H9 (cell line): ENCODE data around the gene PHF5A. TPM values are rescaled to one million over a fixed set of nuclear protein-coding genes. Genes with fewer than 3 reads are reported as not detected.

Source experiments
- DNase-seq: peaks from one replicate; pipeline ENCODE4 v3.0.0-alpha.2; 2017
- H2AFZ ChIP-seq: one replicate; pipeline ENCODE4 v1.6.1; 2013; ENCODE audit warnings: mild to moderate bottlenecking, low read length, control low read depth, moderate library complexity
- H2AK5ac ChIP-seq: 2 replicates; pipeline ENCODE4 v1.6.1; 2013; ENCODE audit warnings: low read length, control low read depth, mixed read lengths; ENCODE audit not compliant: insufficient read length
- H2BK120ac ChIP-seq: one replicate; pipeline ENCODE4 v1.6.1; 2013; ENCODE audit warnings: low read depth, mild to moderate bottlenecking, low read length, control low read depth, inconsistent platforms; ENCODE audit not compliant: poor library complexity, severe bottlenecking
- H2BK12ac ChIP-seq: 2 replicates; pipeline ENCODE4 v1.6.1; 2013; ENCODE audit warnings: low read length, control low read depth, mixed read lengths, low read depth; ENCODE audit not compliant: insufficient read length
- H2BK15ac ChIP-seq: 2 replicates; pipeline ENCODE4 v1.6.1; 2013; ENCODE audit warnings: low read depth, low read length, control low read depth
- H2BK20ac ChIP-seq: one replicate; pipeline ENCODE4 v1.6.1; 2013; ENCODE audit warnings: low read depth, mild to moderate bottlenecking, low read length, control low read depth, inconsistent platforms; ENCODE audit not compliant: poor library complexity, severe bottlenecking
- H2BK5ac ChIP-seq: 2 replicates; pipeline ENCODE4 v1.6.1; 2013; ENCODE audit warnings: low read length, control low read depth, mixed read lengths; ENCODE audit not compliant: insufficient read length
- H3K14ac ChIP-seq: 2 replicates; pipeline ENCODE4 v1.6.1; 2013; ENCODE audit warnings: low read length, control low read depth; ENCODE audit not compliant: insufficient read depth
- H3K18ac ChIP-seq: 2 replicates; pipeline ENCODE4 v1.6.1; 2013; ENCODE audit warnings: low read depth, mild to moderate bottlenecking, mixed read lengths, low read length, control low read depth; ENCODE audit not compliant: insufficient read length
- H3K23ac ChIP-seq: 2 replicates; pipeline ENCODE4 v1.6.1; 2013; ENCODE audit warnings: low read length, control low read depth, mixed read lengths, low read depth; ENCODE audit not compliant: insufficient read length
- H3K23me2 ChIP-seq: 2 replicates; pipeline ENCODE4 v1.6.1; 2013; ENCODE audit warnings: low read depth, mild to moderate bottlenecking, mixed read lengths, low read length, control low read depth; ENCODE audit not compliant: insufficient read length, poor library complexity, severe bottlenecking
- H3K27ac ChIP-seq: 2 replicates; pipeline ENCODE4 v1.5.1; 2013; ENCODE audit warnings: low read length, control low read depth, mixed read lengths, low read depth; ENCODE audit not compliant: insufficient read length
- H3K27me3 ChIP-seq: 2 replicates; pipeline ENCODE4 v1.6.1; 2013; ENCODE audit warnings: low read length, control low read depth, inconsistent platforms; ENCODE audit not compliant: insufficient read depth
- H3K4ac ChIP-seq: 2 replicates; pipeline ENCODE4 v1.6.1; 2013; ENCODE audit warnings: low read depth, mild to moderate bottlenecking, control low read depth, inconsistent platforms, low read length, moderate library complexity
- H3K4me1 ChIP-seq: 2 replicates; pipeline ENCODE4 v1.6.1; 2013; ENCODE audit warnings: low read length, control low read depth, inconsistent platforms; ENCODE audit not compliant: insufficient read depth
- H3K4me2 ChIP-seq: 2 replicates; pipeline ENCODE4 v1.6.1; 2013; ENCODE audit warnings: low read length, control low read depth, mixed read lengths; ENCODE audit not compliant: insufficient read length, insufficient read depth
- H3K56ac ChIP-seq: 2 replicates; pipeline ENCODE4 v1.6.1; 2013; ENCODE audit warnings: low read depth, mild to moderate bottlenecking, mixed read lengths, low read length, control low read depth; ENCODE audit not compliant: insufficient read length
- H3K79me1 ChIP-seq: 2 replicates; pipeline ENCODE4 v1.6.1; 2013; ENCODE audit warnings: low read depth, mild to moderate bottlenecking, moderate library complexity, low read length, control low read depth, inconsistent platforms; ENCODE audit not compliant: insufficient read depth, poor library complexity, severe bottlenecking
- H3K79me2 ChIP-seq: 2 replicates; pipeline ENCODE4 v1.6.1; 2013; ENCODE audit warnings: low read length, control low read depth, inconsistent platforms; ENCODE audit not compliant: insufficient read depth
- H3K9ac ChIP-seq: 2 replicates; pipeline ENCODE4 v1.6.1; 2013; ENCODE audit warnings: low read length, control low read depth, mixed read lengths; ENCODE audit not compliant: insufficient read length; ENCODE audit errors: extremely low read depth
- H3K9me3 ChIP-seq: one replicate; pipeline ENCODE4 v1.6.1; 2013; ENCODE audit warnings: low read depth, low read length, inconsistent platforms; ENCODE audit not compliant: control insufficient read depth
- H3T11ph ChIP-seq: one replicate; pipeline ENCODE4 v1.6.1; 2013; ENCODE audit warnings: mild to moderate bottlenecking, low read length, control low read depth, inconsistent platforms
- H4K20me1 ChIP-seq: one replicate; pipeline ENCODE4 v1.6.1; 2013; ENCODE audit not compliant: control insufficient read depth, insufficient read length, insufficient read depth
- H4K5ac ChIP-seq: 2 replicates; pipeline ENCODE4 v1.6.1; 2013; ENCODE audit warnings: low read depth, mild to moderate bottlenecking, mixed read lengths, low read length, control low read depth; ENCODE audit not compliant: insufficient read length
- H4K8ac ChIP-seq: replicated peaks from 2 replicates; pipeline ENCODE4 v1.6.1; 2013; ENCODE audit warnings: low read length, control low read depth, mixed read lengths, low read depth; ENCODE audit not compliant: insufficient read length
- H4K91ac ChIP-seq: 2 replicates; pipeline ENCODE4 v1.6.1; 2013; ENCODE audit warnings: low read depth, mild to moderate bottlenecking, moderate library complexity, mixed read lengths, low read length, control low read depth; ENCODE audit not compliant: insufficient read length
- H3K27ac Mint-ChIP-seq, 3 experiments: 2 replicates in 2 of 3; 3 replicates in 1 of 3; pipeline ENCODE4 v1.8.0; 2020 to 2021; ENCODE audit warnings: mixed read lengths in 3 of 3, mild to moderate bottlenecking in 1 of 3, moderate library complexity in 1 of 3
- H3K27me3 Mint-ChIP-seq: 2 replicates; pipeline ENCODE4 v1.8.0; 2021; ENCODE audit warnings: low read depth, mild to moderate bottlenecking, moderate library complexity, mixed read lengths
- H3K36me3 Mint-ChIP-seq, 3 experiments: 2 replicates in 2 of 3; 3 replicates in 1 of 3; pipeline ENCODE4 v1.8.0; 2020 to 2021; ENCODE audit warnings: low read depth in 3 of 3, mixed read lengths in 3 of 3; ENCODE audit not compliant: insufficient read depth in 1 of 3
- H3K4me1 Mint-ChIP-seq, 2 experiments: 2 replicates each; pipeline ENCODE4 v1.8.0; 2020; ENCODE audit warnings: mixed read lengths in 2 of 2
- H3K4me3 Mint-ChIP-seq, 2 experiments: 2 replicates in 1 of 2; 3 replicates in 1 of 2; pipeline ENCODE4 v1.8.0; 2020 to 2021; ENCODE audit warnings: mild to moderate bottlenecking in 2 of 2, mixed read lengths in 2 of 2, moderate library complexity in 1 of 2
- H3K9me3 Mint-ChIP-seq, 2 experiments: 2 replicates in 1 of 2; 3 replicates in 1 of 2; pipeline ENCODE4 v1.8.0; 2020; ENCODE audit warnings: mild to moderate bottlenecking in 2 of 2, mixed read lengths in 2 of 2, moderate library complexity in 1 of 2
- WGBS: extraction: QIAGEN DNeasy Blood & Tissue Kit; methylation state at CpG from one replicate; pipeline ENCODE4 v1.1.7; 2013; ENCODE audit warnings: missing lambda C conversion rate, low lambda C conversion rate, mixed read lengths; ENCODE audit not compliant: insufficient read length; ENCODE audit errors: extremely low coverage; 5-methylcytosine and 5-hydroxymethylcytosine counted together
- total RNA-seq: library from RNA; stranded (reverse); gene quantifications from 2 replicates; pipeline ENCODE4 v1.2.1, GENCODE V29; 2021
- TF ChIP-seq, protein P1 (sequence below): fragments of 200-600 bp; sonication (generic); conservative IDR thresholded peaks from 3 replicates; pipeline ENCODE4 v1.8.0; 2021; ENCODE audit warnings: antibody characterized with exemption, mild to moderate bottlenecking

PHF5A gene
- total RNA-seq, 1 experiment from 2014 or later = 114 TPM

DNA sequence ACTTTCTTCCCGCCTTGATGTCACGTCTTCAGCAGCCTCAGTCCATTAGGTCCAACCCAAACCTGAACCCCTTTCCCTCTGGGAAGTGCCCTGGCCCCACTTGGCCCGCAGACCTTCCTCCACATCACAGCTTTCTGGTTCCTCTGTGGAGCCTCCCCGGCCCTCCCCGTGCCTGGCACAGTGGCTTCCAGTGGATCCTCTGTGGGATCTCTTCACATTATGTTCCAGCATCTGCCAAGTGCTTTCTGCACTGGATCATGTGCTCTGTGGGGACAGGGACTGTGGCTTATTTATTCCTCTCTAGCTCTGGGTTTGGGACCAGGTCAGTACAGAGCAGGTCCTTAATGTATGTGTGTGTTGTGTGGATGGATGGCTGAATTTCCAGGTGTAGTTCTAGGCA is 44.9 kb upstream of the PHF5A start:
- Histone ChIP-seq H3K4ac (no peak overlapping the region), H4K20me1 (no peaks in the 10 kb centered on the region), H4K91ac (no peak overlapping the region), H3K9ac (no peak overlapping the region), H3K27me3 (no peaks in the 10 kb centered on the region), H3K4me1 (peaks cover 5% of the 10 kb centered on the region; the same call in 1 of the 2 replicates), H3K18ac (peak overlapping the region; percentile 7), H2BK15ac (no peak overlapping the region), H3K56ac (no peak overlapping the region), H2BK120ac (no peak overlapping the region), H3K14ac (no peak overlapping the region; the same call in 1 of the 2 replicates), H2AFZ (no peak overlapping the region), H2BK5ac (peak overlapping the region; percentile 57), H3K23me2 (no peaks in the 10 kb centered on the region), H3K9me3 (no peaks in the 10 kb centered on the region), H4K5ac (no peak overlapping the region), H3T11ph (no peak overlapping the region), H2AK5ac (no peak overlapping the region), H2BK20ac (no peak overlapping the region), H3K79me1 (no peaks in the 10 kb centered on the region), H4K8ac (no peak overlapping the region), H3K23ac (no peak overlapping the region), H2BK12ac (peak overlapping the region; percentile 39), H3K27ac (no peak overlapping the region), H3K4me2 (no peak overlapping the region), H3K79me2 (no peaks in the 10 kb centered on the region)
- TF ChIP-seq, protein P1, sequence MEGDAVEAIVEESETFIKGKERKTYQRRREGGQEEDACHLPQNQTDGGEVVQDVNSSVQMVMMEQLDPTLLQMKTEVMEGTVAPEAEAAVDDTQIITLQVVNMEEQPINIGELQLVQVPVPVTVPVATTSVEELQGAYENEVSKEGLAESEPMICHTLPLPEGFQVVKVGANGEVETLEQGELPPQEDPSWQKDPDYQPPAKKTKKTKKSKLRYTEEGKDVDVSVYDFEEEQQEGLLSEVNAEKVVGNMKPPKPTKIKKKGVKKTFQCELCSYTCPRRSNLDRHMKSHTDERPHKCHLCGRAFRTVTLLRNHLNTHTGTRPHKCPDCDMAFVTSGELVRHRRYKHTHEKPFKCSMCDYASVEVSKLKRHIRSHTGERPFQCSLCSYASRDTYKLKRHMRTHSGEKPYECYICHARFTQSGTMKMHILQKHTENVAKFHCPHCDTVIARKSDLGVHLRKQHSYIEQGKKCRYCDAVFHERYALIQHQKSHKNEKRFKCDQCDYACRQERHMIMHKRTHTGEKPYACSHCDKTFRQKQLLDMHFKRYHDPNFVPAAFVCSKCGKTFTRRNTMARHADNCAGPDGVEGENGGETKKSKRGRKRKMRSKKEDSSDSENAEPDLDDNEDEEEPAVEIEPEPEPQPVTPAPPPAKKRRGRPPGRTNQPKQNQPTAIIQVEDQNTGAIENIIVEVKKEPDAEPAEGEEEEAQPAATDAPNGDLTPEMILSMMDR = no peak
- no CpG with 5 or more reads among the region's 5 CpGs for WGBS
- H3K4me3 Mint-ChIP-seq = peak overlapping the region in 1 of 2 experiments; percentile 56; a peak in 1 of 5 replicates
- peaks cover 20 to 42% (median 40%) of the 10 kb centered on the region in 3 experiments; a peak in 6 of 7 replicates for H3K36me3 Mint-ChIP-seq
- H3K27me3 Mint-ChIP-seq = no peaks in the 10 kb centered on the region
- peak overlapping the region; percentile 72 to 98 (median 91); a peak in 5 of 7 replicates for H3K27ac Mint-ChIP-seq
- no peak for DNase-seq
- peaks cover 19 to 21% of the 10 kb centered on the region in 2 experiments for H3K4me1 Mint-ChIP-seq
- no peaks in the 10 kb centered on the region for H3K9me3 Mint-ChIP-seq
